Neutrophil (primary cell): ENCODE results near the gene IFT80.

Experiments
- H3K27ac ChIP-seq: fragments of 200-600 bp; sonication (generic); 2 replicates; pipeline ENCODE4 v1.5.1; 2016; ENCODE audit warnings: mild to moderate bottlenecking, moderate library complexity
- H3K27me3 ChIP-seq: fragments of 200-600 bp; sonication (generic); 2 replicates; pipeline ENCODE4 v1.6.0; 2016; ENCODE audit warnings: mild to moderate bottlenecking
- H3K36me3 ChIP-seq: fragments of 200-600 bp; sonication (generic); 2 replicates; pipeline ENCODE4 v1.5.1; 2017
- H3K4me1 ChIP-seq, 2 experiments: fragments of 200-600 bp in 1 of 2; sonication (generic) in 1 of 2; 1 replicate in 1 of 2; 2 replicates in 1 of 2; pipeline versions ENCODE4 v1.5.1 to v1.6.1; 2013 to 2016; ENCODE audit warnings: low read depth in 1 of 2, low read length in 1 of 2, mild to moderate bottlenecking in 1 of 2, moderate library complexity in 1 of 2; ENCODE audit not compliant: control insufficient read depth in 1 of 2, insufficient read depth in 1 of 2
- H3K4me3 ChIP-seq, 2 experiments: fragments of 200-600 bp in 1 of 2; sonication (generic) in 1 of 2; 1 replicate in 1 of 2; 2 replicates in 1 of 2; pipeline ENCODE4 v1.5.1; 2013 to 2016; ENCODE audit warnings: low read depth in 1 of 2, low read length in 1 of 2, mild to moderate bottlenecking in 1 of 2, moderate library complexity in 1 of 2
- H3K9me3 ChIP-seq: fragments of 200-600 bp; sonication (generic); 2 replicates; pipeline ENCODE4 v1.5.1; 2016
- CTCF ChIP-seq: fragments of 200-600 bp; sonication (generic); IDR thresholded peaks from 2 replicates; pipeline ENCODE4 v1.5.1; 2016; ENCODE audit warnings: antibody characterized with exemption

The IFT80 gene

DNA sequence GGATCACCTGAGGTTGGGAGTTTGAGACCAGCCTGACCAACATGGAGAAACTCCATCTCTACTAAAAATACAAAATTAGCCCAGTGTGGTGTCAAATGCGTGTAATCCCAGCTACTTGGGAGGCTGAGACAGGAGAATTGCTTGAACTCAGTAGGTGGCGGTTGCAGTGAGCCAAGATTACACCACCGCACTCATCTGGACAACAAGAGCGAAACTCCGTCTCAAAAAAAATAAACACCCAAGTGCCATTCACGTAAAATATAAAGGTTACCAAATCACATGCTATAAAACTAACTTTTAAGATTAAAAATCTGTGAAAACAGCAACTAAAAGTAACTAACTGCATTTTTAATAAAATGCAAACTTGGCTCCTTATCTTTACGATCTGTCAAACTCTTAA lies 41.7 kb upstream of the IFT80 start:
- H3K4me1 ChIP-seq = no peaks in the 10 kb centered on the region
- no peaks in the 10 kb centered on the region for H3K27me3 ChIP-seq
- no peak overlapping the region for H3K4me3 ChIP-seq
- peaks cover 16% of the 10 kb centered on the region for H3K36me3 ChIP-seq
- no peaks in the 10 kb centered on the region for H3K9me3 ChIP-seq
- TF ChIP-seq CTCF = no peak
- no peak overlapping the region for H3K27ac ChIP-seq

- H3K36me3 ChIP-seq = peaks cover 51% of the 10 kb centered on the region
- H3K9me3 ChIP-seq = no peaks in the 10 kb centered on the region
- no peak for TF ChIP-seq CTCF
- no peaks in the 10 kb centered on the region for H3K4me1 ChIP-seq
- no peaks in the 10 kb centered on the region for H3K27me3 ChIP-seq
- no peak overlapping the region for H3K4me3 ChIP-seq
- H3K27ac ChIP-seq = no peak overlapping the region
Observed at GRCh38 chr3:160437083-160437455, 38.0 kb upstream of the IFT80 start.

GRCh38 chr3:160435747-160436146 lies 36.7 kb upstream of the IFT80 start:
- Histone ChIP-seq H3K36me3 (peaks cover 64% of the 10 kb centered on the region), H3K27ac (no peak overlapping the region), H3K27me3 (no peaks in the 10 kb centered on the region), H3K4me3 (no peak overlapping the region), H3K4me1 (no peaks in the 10 kb centered on the region), H3K9me3 (no peaks in the 10 kb centered on the region)
- TF ChIP-seq CTCF = no peak

- TF ChIP-seq CTCF = no peak
- Histone ChIP-seq H3K9me3 (no peaks in the 10 kb centered on the region), H3K4me3 (no peak overlapping the region), H3K27me3 (no peaks in the 10 kb centered on the region), H3K4me1 (no peaks in the 10 kb centered on the region), H3K36me3 (peaks cover 70% of the 10 kb centered on the region), H3K27ac (no peak overlapping the region)
Observed at GRCh38 chr3:160435095-160435494, 36.1 kb upstream of the IFT80 start.

- Histone ChIP-seq H3K4me1 (no peaks in the 10 kb centered on the region), H3K27ac (no peak overlapping the region), H3K27me3 (no peaks in the 10 kb centered on the region), H3K9me3 (no peaks in the 10 kb centered on the region), H3K4me3 (no peak overlapping the region), H3K36me3 (peaks cover 79% of the 10 kb centered on the region)
- TF ChIP-seq CTCF = no peak
Observed at GRCh38 chr3:160434071-160434470, 35.0 kb upstream of the IFT80 start.

DNA sequence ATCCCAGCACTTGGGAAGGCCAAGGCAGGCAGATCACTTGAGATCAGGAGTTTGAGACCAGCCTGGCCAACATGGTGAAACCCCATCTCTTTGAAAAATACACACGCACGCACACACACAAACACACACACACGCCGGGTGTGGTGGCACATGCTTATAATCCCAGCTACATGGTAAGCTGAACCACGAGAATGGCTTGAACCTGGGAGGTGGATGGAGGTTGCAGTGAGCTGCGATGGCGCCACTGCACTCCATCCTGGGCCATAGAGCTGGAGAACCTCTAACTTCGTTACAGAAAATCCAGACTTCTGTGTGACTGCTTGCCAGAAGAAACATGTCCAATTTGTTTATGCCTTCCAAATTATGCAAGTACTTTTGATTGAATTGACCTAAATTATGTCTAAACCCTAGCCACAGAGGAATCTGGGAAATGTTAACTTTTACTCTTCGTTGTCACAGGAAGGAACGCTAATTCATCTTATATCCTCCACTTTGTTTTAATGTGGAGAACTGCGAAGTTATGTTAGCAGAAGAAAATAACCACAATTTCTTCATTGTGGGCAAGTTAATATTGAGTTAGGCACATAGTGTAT lies 28.9 kb upstream of the IFT80 start:
- Histone ChIP-seq H3K27ac (no peak overlapping the region), H3K4me3 (no peak overlapping the region), H3K36me3 (peaks cover 85% of the 10 kb centered on the region), H3K27me3 (no peaks in the 10 kb centered on the region), H3K9me3 (no peaks in the 10 kb centered on the region), H3K4me1 (no peaks in the 10 kb centered on the region)
- no peak for TF ChIP-seq CTCF
